Measurements from ENCODE around the gene SPACA9.

The SPACA9 gene

GRCh38 chr9:132927704-132928103, 49.0 kb downstream of the SPACA9 start:
- Histone ChIP-seq H3K18ac (ENCODE audit: low read length) (no peak overlapping the region), H3K4me2 (ENCODE audit: low read length) (no peak overlapping the region), H3K4ac (ENCODE audit: low read depth, low read length) (no peak overlapping the region), H2AK5ac (ENCODE audit: low read length) (no peak overlapping the region), H3K36me3 (ENCODE audit: control insufficient read depth, insufficient read depth, low read length) (peaks cover 2% of the 10 kb centered on the region), H2BK5ac (ENCODE audit: low read length) (no peak overlapping the region), H4K5ac (ENCODE audit: low read length) (no peak overlapping the region), H3K27me3 (ENCODE audit: insufficient read depth, low read length, poor library complexity) (no peaks in the 10 kb centered on the region), H3K79me2 (ENCODE audit: control insufficient read depth, insufficient read depth, low read length) (no peaks in the 10 kb centered on the region), H2BK15ac (replicated peaks; ENCODE audit: low read depth) (no peak overlapping the region), H3K9ac (ENCODE audit: low read length) (no peak overlapping the region), H3K79me1 (ENCODE audit: low read length) (peaks cover 1% of the 10 kb centered on the region), H4K8ac (ENCODE audit: low read depth, low read length) (no peak overlapping the region), H3K23ac (ENCODE audit: low read length) (no peak overlapping the region), H3K4me1 (ENCODE audit: control insufficient read depth, low read depth, low read length) (no peaks in the 10 kb centered on the region), H3K56ac (ENCODE audit: low read length) (no peak overlapping the region), H3K27ac (ENCODE audit: low read depth, low read length) (no peak overlapping the region), H2BK120ac (ENCODE audit: low read depth, low read length) (no peak overlapping the region), H3K4me3 (ENCODE audit: low read length) (no peak overlapping the region)
- WGBS (ENCODE audit: extremely low coverage, insufficient coverage, low lambda C conversion rate), result no CpG with 5 or more reads among the region's 7 CpGs
- DNase-seq, result no peak

GRCh38 chr9:132931178-132931735, 52.6 kb downstream of the SPACA9 start:
- no peak overlapping the region for H3K18ac ChIP-seq (ENCODE audit: low read length)
- no peak overlapping the region for H3K27ac ChIP-seq (ENCODE audit: low read depth, low read length)
- H3K23ac ChIP-seq (ENCODE audit: low read length), result no peak overlapping the region
- H4K8ac ChIP-seq (ENCODE audit: low read depth, low read length), result no peak overlapping the region
- no peaks in the 10 kb centered on the region for H3K27me3 ChIP-seq (ENCODE audit: insufficient read depth, low read length, poor library complexity)
- no peak overlapping the region for H3K9ac ChIP-seq (ENCODE audit: low read length)
- no peak overlapping the region for H3K4ac ChIP-seq (ENCODE audit: low read depth, low read length)
- no peak overlapping the region for H3K4me2 ChIP-seq (ENCODE audit: low read length)
- H2AK5ac ChIP-seq (ENCODE audit: low read length), result no peak overlapping the region
- no peak for DNase-seq
- H3K56ac ChIP-seq (ENCODE audit: low read length), result no peak overlapping the region
- H3K4me1 ChIP-seq (ENCODE audit: control insufficient read depth, low read depth, low read length), result no peaks in the 10 kb centered on the region
- no peaks in the 10 kb centered on the region for H3K79me2 ChIP-seq (ENCODE audit: control insufficient read depth, insufficient read depth, low read length)
- no CpG with 5 or more reads among the region's 9 CpGs for WGBS (ENCODE audit: extremely low coverage, insufficient coverage, low lambda C conversion rate)
- H3K4me3 ChIP-seq (ENCODE audit: low read length), result no peak overlapping the region
- H4K5ac ChIP-seq (ENCODE audit: low read length), result no peak overlapping the region
- no peak overlapping the region for H2BK120ac ChIP-seq (ENCODE audit: low read depth, low read length)
- peaks cover 2% of the 10 kb centered on the region for H3K36me3 ChIP-seq (ENCODE audit: control insufficient read depth, insufficient read depth, low read length)
- no peak overlapping the region for H2BK15ac ChIP-seq (replicated peaks; ENCODE audit: low read depth)
- no peak overlapping the region for H2BK5ac ChIP-seq (ENCODE audit: low read length)
- H3K79me1 ChIP-seq (ENCODE audit: low read length), result peaks cover 8% of the 10 kb centered on the region

GRCh38 chr9:132935026-132935425, 56.3 kb downstream of the SPACA9 start:
- no CpG with 5 or more reads among the region's 6 CpGs for WGBS (ENCODE audit: extremely low coverage, insufficient coverage, low lambda C conversion rate)
- no peak overlapping the region for H3K4me2 ChIP-seq (ENCODE audit: low read length)
- no peak overlapping the region for H3K18ac ChIP-seq (ENCODE audit: low read length)
- no peak overlapping the region for H3K4ac ChIP-seq (ENCODE audit: low read depth, low read length)
- peaks cover 16% of the 10 kb centered on the region for H3K79me1 ChIP-seq (ENCODE audit: low read length)
- no peak overlapping the region for H2BK15ac ChIP-seq (replicated peaks; ENCODE audit: low read depth)
- no peaks in the 10 kb centered on the region for H3K27me3 ChIP-seq (ENCODE audit: insufficient read depth, low read length, poor library complexity)
- H4K5ac ChIP-seq (ENCODE audit: low read length), result no peak overlapping the region
- no peak overlapping the region for H2BK5ac ChIP-seq (ENCODE audit: low read length)
- DNase-seq, result no peak
- H4K8ac ChIP-seq (ENCODE audit: low read depth, low read length), result no peak overlapping the region
- H2AK5ac ChIP-seq (ENCODE audit: low read length), result no peak overlapping the region
- no peaks in the 10 kb centered on the region for H3K4me1 ChIP-seq (ENCODE audit: control insufficient read depth, low read depth, low read length)
- H3K23ac ChIP-seq (ENCODE audit: low read length), result no peak overlapping the region
- H2BK120ac ChIP-seq (ENCODE audit: low read depth, low read length), result no peak overlapping the region
- H3K4me3 ChIP-seq (ENCODE audit: low read length), result no peak overlapping the region
- H3K56ac ChIP-seq (ENCODE audit: low read length), result no peak overlapping the region
- no peaks in the 10 kb centered on the region for H3K36me3 ChIP-seq (ENCODE audit: control insufficient read depth, insufficient read depth, low read length)
- H3K9ac ChIP-seq (ENCODE audit: low read length), result no peak overlapping the region
- no peak overlapping the region for H3K27ac ChIP-seq (ENCODE audit: low read depth, low read length)
- H3K79me2 ChIP-seq (ENCODE audit: control insufficient read depth, insufficient read depth, low read length), result peaks cover 10% of the 10 kb centered on the region

GRCh38 chr9:132937463-132937901, 58.8 kb downstream of the SPACA9 start:
- peaks cover 22% of the 10 kb centered on the region for H3K79me2 ChIP-seq (ENCODE audit: control insufficient read depth, insufficient read depth, low read length)
- no peak overlapping the region for H3K4me2 ChIP-seq (ENCODE audit: low read length)
- H3K4ac ChIP-seq (ENCODE audit: low read depth, low read length), result no peak overlapping the region
- H3K4me3 ChIP-seq (ENCODE audit: low read length), result no peak overlapping the region
- H3K4me1 ChIP-seq (ENCODE audit: control insufficient read depth, low read depth, low read length), result peaks cover 2% of the 10 kb centered on the region
- H2AK5ac ChIP-seq (ENCODE audit: low read length), result no peak overlapping the region
- no peak overlapping the region for H3K56ac ChIP-seq (ENCODE audit: low read length)
- no peak overlapping the region for H2BK120ac ChIP-seq (ENCODE audit: low read depth, low read length)
- H4K8ac ChIP-seq (ENCODE audit: low read depth, low read length), result no peak overlapping the region
- H3K18ac ChIP-seq (ENCODE audit: low read length), result no peak overlapping the region
- no peak overlapping the region for H3K27ac ChIP-seq (ENCODE audit: low read depth, low read length)
- H3K23ac ChIP-seq (ENCODE audit: low read length), result no peak overlapping the region
- H3K27me3 ChIP-seq (ENCODE audit: insufficient read depth, low read length, poor library complexity), result no peaks in the 10 kb centered on the region
- H3K36me3 ChIP-seq (ENCODE audit: control insufficient read depth, insufficient read depth, low read length), result no peaks in the 10 kb centered on the region
- WGBS (ENCODE audit: extremely low coverage, insufficient coverage, low lambda C conversion rate), result no CpG with 5 or more reads among the region's 7 CpGs
- H3K79me1 ChIP-seq (ENCODE audit: low read length), result peaks cover 25% of the 10 kb centered on the region
- no peak for DNase-seq
- H4K5ac ChIP-seq (ENCODE audit: low read length), result no peak overlapping the region
- H2BK5ac ChIP-seq (ENCODE audit: low read length), result no peak overlapping the region
- H3K9ac ChIP-seq (ENCODE audit: low read length), result no peak overlapping the region
- H2BK15ac ChIP-seq (replicated peaks; ENCODE audit: low read depth), result no peak overlapping the region

- no peak overlapping the region for H3K4ac ChIP-seq (ENCODE audit: low read depth, low read length)
- no peak overlapping the region for H3K4me2 ChIP-seq (ENCODE audit: low read length)
- DNase-seq, result no peak
- peaks cover 33% of the 10 kb centered on the region for H3K79me1 ChIP-seq (ENCODE audit: low read length)
- no peak overlapping the region for H3K9ac ChIP-seq (ENCODE audit: low read length)
- no peak overlapping the region for H2BK15ac ChIP-seq (replicated peaks; ENCODE audit: low read depth)
- H3K4me3 ChIP-seq (ENCODE audit: low read length), result no peak overlapping the region
- H2BK5ac ChIP-seq (ENCODE audit: low read length), result no peak overlapping the region
- no peak overlapping the region for H2BK120ac ChIP-seq (ENCODE audit: low read depth, low read length)
- peaks cover 37% of the 10 kb centered on the region for H3K79me2 ChIP-seq (ENCODE audit: control insufficient read depth, insufficient read depth, low read length)
- H3K27me3 ChIP-seq (ENCODE audit: insufficient read depth, low read length, poor library complexity), result no peaks in the 10 kb centered on the region
- no peaks in the 10 kb centered on the region for H3K36me3 ChIP-seq (ENCODE audit: control insufficient read depth, insufficient read depth, low read length)
- H3K27ac ChIP-seq (ENCODE audit: low read depth, low read length), result no peak overlapping the region
- no peak overlapping the region for H4K5ac ChIP-seq (ENCODE audit: low read length)
- no peak overlapping the region for H2AK5ac ChIP-seq (ENCODE audit: low read length)
- no CpG with 5 or more reads among the region's 1 CpG for WGBS (ENCODE audit: extremely low coverage, insufficient coverage, low lambda C conversion rate)
- no peak overlapping the region for H3K23ac ChIP-seq (ENCODE audit: low read length)
- no peak overlapping the region for H4K8ac ChIP-seq (ENCODE audit: low read depth, low read length)
- no peak overlapping the region for H3K18ac ChIP-seq (ENCODE audit: low read length)
- no peak overlapping the region for H3K56ac ChIP-seq (ENCODE audit: low read length)
- H3K4me1 ChIP-seq (ENCODE audit: control insufficient read depth, low read depth, low read length), result peaks cover 5% of the 10 kb centered on the region
These were observed 60.5 kb downstream of the SPACA9 start for GRCh38 chr9:132939169-132939568.
